ENCODE measurements around the gene NEMP1. TPM values are rescaled to one million over a fixed set of nuclear protein-coding genes. Genes with fewer than 3 reads are reported as not detected.

Gene NEMP1
- total and polyA plus RNA-seq, 2 of the 8 experiments (the other 6 are each of a cell fraction or from before 2014, with no cell fraction given): 30.1 to 43.2 TPM

DNA sequence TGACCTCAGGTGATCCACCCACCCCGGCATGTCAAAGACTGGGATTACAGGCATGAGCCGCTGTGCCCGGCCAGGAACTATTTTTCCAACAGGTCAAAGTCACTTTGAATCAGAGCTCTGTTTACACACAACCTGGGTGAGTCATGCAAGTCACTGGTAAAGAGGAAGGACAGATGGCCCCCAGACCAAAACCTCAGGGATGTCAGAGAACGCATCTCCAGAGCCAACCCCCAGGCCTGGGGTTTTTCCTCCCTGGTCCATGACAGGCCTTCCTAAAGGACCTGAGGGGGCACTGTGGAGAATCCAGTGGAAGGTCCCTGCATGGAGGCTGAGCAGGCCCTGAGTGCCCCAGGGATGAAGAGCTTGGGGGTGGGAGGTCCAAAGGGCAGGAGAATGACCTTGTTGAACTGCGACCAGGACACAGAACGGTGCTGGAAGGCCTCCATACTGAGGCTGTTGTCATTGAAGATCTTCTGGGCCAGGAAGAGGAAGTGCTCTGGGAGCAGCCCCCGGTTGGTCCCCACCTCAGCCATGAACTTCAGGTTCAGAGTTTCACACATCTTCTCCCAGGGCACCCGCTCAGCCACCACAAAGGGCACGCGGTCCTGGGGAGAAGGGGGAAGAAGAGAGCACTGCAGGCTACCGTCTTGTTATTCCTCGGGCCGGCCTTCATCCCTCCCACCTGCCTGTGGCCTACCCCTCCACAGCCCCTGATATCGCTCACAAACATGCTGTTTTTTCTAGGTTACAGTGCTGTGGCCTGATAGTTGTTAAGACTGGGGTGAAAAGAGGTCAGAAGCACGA, 23.5 kb upstream of the NEMP1 start:
- no peaks in the 10 kb centered on the region for H3K79me1 ChIP-seq (ENCODE audit: low read depth, low read length)
- H3K56ac ChIP-seq (replicated peaks; ENCODE audit: insufficient read length, low read depth, low read length): no peak overlapping the region
- FAIRE-seq (no peak), DNase-seq (ENCODE audit: low read depth in 1 of 2, low spot score in 2 of 2) (no peak)
- no peak overlapping the region for H4K5ac ChIP-seq (ENCODE audit: insufficient read length, low read depth, low read length)
- H2BK5ac ChIP-seq (ENCODE audit: low read depth, low read length): no peak overlapping the region
- no peak overlapping the region for H3K23ac ChIP-seq (ENCODE audit: insufficient read length)
- H4K20me1 ChIP-seq (replicated peaks in 1 of 2; ENCODE audit: control insufficient read depth in 1 of 2, insufficient read depth in 2 of 2, low read length in 2 of 2): no peaks in the 10 kb centered on the region
- WGBS, 2 experiments (ENCODE audit: extremely low coverage in 1 of 2, insufficient coverage in 1 of 2, insufficient read length in 1 of 2, insufficient replicate concordance in 2 of 2, low coverage in 1 of 2, low lambda C conversion rate in 2 of 2, missing lambda C conversion rate in 1 of 2): 92% methylated on average over 13 of the region's 15 CpGs; no CpG with 5 or more reads in 1 of the 2 experiments
- no peak overlapping the region for H3K14ac ChIP-seq (ENCODE audit: insufficient read length)
- no peak for TF ChIP-seq ZNF274 (IDR thresholded peaks at IDR 0.05; ENCODE audit: borderline replicate concordance, extremely low read depth, low read length)
- no peak for TF ChIP-seq KDM5A (IDR thresholded peaks at IDR 0.05; ENCODE audit: low read length)
- no peak for TF ChIP-seq JUND (IDR thresholded peaks at IDR 0.05; ENCODE audit: low read length)
- no peak for TF ChIP-seq CREB1 (IDR thresholded peaks at IDR 0.05)
- no peak for TF ChIP-seq RBBP5 (IDR thresholded peaks at IDR 0.05; ENCODE audit: borderline replicate concordance, low read depth, low read length)
- TF ChIP-seq SP4 (IDR thresholded peaks at IDR 0.05; ENCODE audit: low read length): no peak
- no peak for TF ChIP-seq POU5F1 (IDR thresholded peaks at IDR 0.05; ENCODE audit: low read depth, low read length)
- no peak overlapping the region for H2BK15ac ChIP-seq (ENCODE audit: low read length)
- no peak overlapping the region for H4K91ac ChIP-seq (replicated peaks; ENCODE audit: insufficient read length, low read length)
- no peaks in the 10 kb centered on the region for H3K79me2 ChIP-seq (ENCODE audit: control insufficient read depth in 1 of 2, insufficient read depth in 2 of 2, low read length in 2 of 2)
- no peaks in the 10 kb centered on the region for H3K4me1 ChIP-seq (replicated peaks in 1 of 4; ENCODE audit: control insufficient read depth in 3 of 4, insufficient read depth in 4 of 4, low read length in 3 of 4)
- no peak overlapping the region for H3K4me2 ChIP-seq (ENCODE audit: insufficient read depth in 1 of 2, low read depth in 2 of 2, low read length in 2 of 2)
- H3K4ac ChIP-seq (replicated peaks; ENCODE audit: insufficient read length, low read depth, low read length): no peak overlapping the region
- H3K9ac ChIP-seq (replicated peaks in 1 of 4; ENCODE audit: extremely low read depth in 1 of 4, low read depth in 3 of 4, low read length in 3 of 4): no peak overlapping the region
- no peaks in the 10 kb centered on the region for H3K9me3 ChIP-seq (ENCODE audit: insufficient read depth in 2 of 2, low read depth in 1 of 2, low read length in 1 of 2)
- H3K36me3 ChIP-seq (ENCODE audit: control insufficient read depth in 2 of 4, insufficient read depth in 4 of 4, low read length in 3 of 4): peaks cover 0 to 9% (median 4%) of the 10 kb centered on the region in 4 experiments; a peak in 2 of 8 replicates
- no peak overlapping the region for H2BK20ac ChIP-seq (ENCODE audit: low read length)
- no peak overlapping the region for H3K4me3 ChIP-seq (ENCODE audit: extremely low read depth in 1 of 4, insufficient read depth in 2 of 4, low read depth in 3 of 4, low read length in 4 of 4)
- no peak overlapping the region for H4K8ac ChIP-seq (ENCODE audit: extremely low read depth, insufficient read depth, low read length)
- no peak overlapping the region for H2BK120ac ChIP-seq (replicated peaks; ENCODE audit: low read depth, low read length)
- H3K27me3 ChIP-seq (replicated peaks in 1 of 4; ENCODE audit: control insufficient read depth in 3 of 4, extremely low read depth in 1 of 4, insufficient read depth in 3 of 4, low read length in 3 of 4): no peaks in the 10 kb centered on the region
- H3K23me2 ChIP-seq (ENCODE audit: low read depth, low read length): no peaks in the 10 kb centered on the region
- H3K18ac ChIP-seq (ENCODE audit: extremely low read depth, low read length): no peak overlapping the region
- H2AK5ac ChIP-seq (ENCODE audit: low read depth, low read length): no peak overlapping the region
- peak overlapping the region; percentile 19; the same call in 1 of the 2 replicates for H3K27ac ChIP-seq (ENCODE audit: low read depth, low read length)
- ChIA-PET POLR2A (ENCODE audit: partially characterized antibody) (interaction anchor here (13.0 to 16.5 kb wide), 2 partner anchors 6 to 8 kb away, joined by 352 read pairs; partner anchors contain the start of genes NAB2 and STAT6), CTCF (ENCODE audit: partially characterized antibody) (interaction anchor here (0.6 to 15.7 kb wide), 9 partner anchors 9 to 407 kb away, joined by 3 to 325 read pairs (median 4); partner anchors contain the start of genes NAB2 and STAT6)
- H2AFZ ChIP-seq (ENCODE audit: low read length): no peak overlapping the region
- no peak overlapping the region for H2BK12ac ChIP-seq (ENCODE audit: low read depth, low read length)
